Tibial nerve (tissue), 4 donors: ENCODE data around the gene CTTNBP2NL. TPM values are rescaled to one million over a fixed set of nuclear protein-coding genes. Genes with fewer than 3 reads are reported as not detected.
"Not testable (repeated sequence)": the region's sequence is repeated elsewhere in the genome, so short reads cannot be mapped to it uniquely, and the experiment has no call there.

Source experiments
- DNase-seq, 2 donors: peaks; one replicate each; pipeline ENCODE4 v3.0.0-alpha.2; 2019; ENCODE audit warnings: low spot score in 2 of 2
- H3K27ac ChIP-seq, 4 donors: fragments of 200-600 bp; sonication (generic) in 3 of 4; one replicate each; pipeline ENCODE4 v1.5.1; 2017 to 2019; ENCODE audit warnings: mild to moderate bottlenecking in 1 of 4
- H3K27me3 ChIP-seq, 2 donors: fragments of 200-600 bp; sonication (generic) in 1 of 2; one replicate each; pipeline versions ENCODE4 v1.5.1 to v1.6.0; 2017 to 2019
- H3K36me3 ChIP-seq, 3 donors: fragments of 200-600 bp; sonication (generic); one replicate each; pipeline ENCODE4 v1.5.1; 2018 to 2019
- H3K4me1 ChIP-seq, 4 donors: fragments of 200-600 bp; sonication (generic) in 3 of 4; one replicate each; pipeline ENCODE4 v1.5.1; 2017 to 2019
- H3K4me3 ChIP-seq, 4 donors: fragments of 200-600 bp; sonication (generic) in 3 of 4; one replicate each; pipeline ENCODE4 v1.5.1; 2017 to 2019; ENCODE audit warnings: mild to moderate bottlenecking in 1 of 4, moderate library complexity in 1 of 4
- H3K9me3 ChIP-seq, 4 donors: fragments of 200-600 bp; sonication (generic) in 3 of 4; one replicate each; pipeline ENCODE4 v1.5.1; 2017 to 2019
- EP300 ChIP-seq, 2 donors: sonication (generic); formaldehyde crosslinking; IDR thresholded peaks; one replicate each; pipeline ENCODE4 v1.6.1; 2017; ENCODE audit warnings: antibody characterized with exemption in 2 of 2, mild to moderate bottlenecking in 1 of 2
- POLR2A ChIP-seq, 2 donors: fragments of 450-650 bp; IDR thresholded peaks; one replicate each; pipeline ENCODE4 v1.6.1; 2017; ENCODE audit warnings: antibody characterized with exemption in 2 of 2, mild to moderate bottlenecking in 2 of 2, moderate library complexity in 2 of 2
- WGBS, 2 donors: methylation state at CpG; one replicate each; pipeline ENCODE4 v1.1.5; 2018; 5-methylcytosine and 5-hydroxymethylcytosine counted together
- total RNA-seq, 4 donors: library from RNA; depleted of rRNA; stranded (reverse); fragments of >200 nt; gene quantifications; one replicate each; pipeline ENCODE4 v1.1.0, GENCODE V29; 2016
- TF ChIP-seq, protein P1 (sequence below), 5 experiments: fragments of 200-600 bp in 3 of 5; fragments of 450-650 bp in 2 of 5; sonication (generic) in 3 of 5; IDR thresholded peaks; one replicate each; pipeline ENCODE4 v1.5.1; 2016 to 2019; ENCODE audit warnings: antibody characterized with exemption in 5 of 5, mild to moderate bottlenecking in 3 of 5, moderate library complexity in 2 of 5

The CTTNBP2NL gene
- total RNA-seq, 4 donors from 2014 or later, result 18.8 to 28.0 (median 20.8) TPM

DNA sequence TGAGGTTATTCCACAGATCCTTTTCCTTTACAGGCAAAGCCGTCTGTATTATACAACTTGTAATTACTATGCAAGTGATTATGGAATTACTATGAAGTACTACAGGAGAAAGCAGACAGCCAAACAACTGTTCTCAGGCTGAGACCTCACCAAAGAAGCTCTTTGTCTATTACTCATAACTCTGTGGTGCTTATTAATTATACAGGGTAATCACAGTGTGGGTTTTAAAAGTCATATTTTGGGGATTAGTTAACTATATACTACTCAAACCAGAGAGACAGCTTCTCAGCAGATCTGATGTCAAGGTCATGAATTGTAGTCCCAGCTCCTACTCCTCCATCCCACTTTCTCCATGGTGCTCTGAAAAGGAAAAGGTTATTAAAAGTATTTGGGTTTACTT lies 49.6 kb downstream of the CTTNBP2NL start:
- H3K27me3 ChIP-seq, result no peaks in the 10 kb centered on the region
- 35 to 51% methylated on average over 1 of the region's 1 CpG for WGBS, 2 donors
- TF ChIP-seq POLR2A (IDR thresholded peaks at IDR 0.05) (no peak), EP300 (IDR thresholded peaks at IDR 0.05) (no peak)
- TF ChIP-seq, protein P1, sequence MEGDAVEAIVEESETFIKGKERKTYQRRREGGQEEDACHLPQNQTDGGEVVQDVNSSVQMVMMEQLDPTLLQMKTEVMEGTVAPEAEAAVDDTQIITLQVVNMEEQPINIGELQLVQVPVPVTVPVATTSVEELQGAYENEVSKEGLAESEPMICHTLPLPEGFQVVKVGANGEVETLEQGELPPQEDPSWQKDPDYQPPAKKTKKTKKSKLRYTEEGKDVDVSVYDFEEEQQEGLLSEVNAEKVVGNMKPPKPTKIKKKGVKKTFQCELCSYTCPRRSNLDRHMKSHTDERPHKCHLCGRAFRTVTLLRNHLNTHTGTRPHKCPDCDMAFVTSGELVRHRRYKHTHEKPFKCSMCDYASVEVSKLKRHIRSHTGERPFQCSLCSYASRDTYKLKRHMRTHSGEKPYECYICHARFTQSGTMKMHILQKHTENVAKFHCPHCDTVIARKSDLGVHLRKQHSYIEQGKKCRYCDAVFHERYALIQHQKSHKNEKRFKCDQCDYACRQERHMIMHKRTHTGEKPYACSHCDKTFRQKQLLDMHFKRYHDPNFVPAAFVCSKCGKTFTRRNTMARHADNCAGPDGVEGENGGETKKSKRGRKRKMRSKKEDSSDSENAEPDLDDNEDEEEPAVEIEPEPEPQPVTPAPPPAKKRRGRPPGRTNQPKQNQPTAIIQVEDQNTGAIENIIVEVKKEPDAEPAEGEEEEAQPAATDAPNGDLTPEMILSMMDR (IDR thresholded peaks at IDR 0.05), result no peak
- H3K36me3 ChIP-seq, result peaks cover 0 to 16% (median 0%) of the 10 kb centered on the region in 3 donors
- peak overlapping the region in 1 of 4 donors; percentile 54 for H3K27ac ChIP-seq
- H3K9me3 ChIP-seq, result no peaks in the 10 kb centered on the region
- DNase-seq, result no peak
- peaks cover 0 to 20% (median 4%) of the 10 kb centered on the region in 4 donors for H3K4me1 ChIP-seq
- H3K4me3 ChIP-seq, result no peak overlapping the region

DNA sequence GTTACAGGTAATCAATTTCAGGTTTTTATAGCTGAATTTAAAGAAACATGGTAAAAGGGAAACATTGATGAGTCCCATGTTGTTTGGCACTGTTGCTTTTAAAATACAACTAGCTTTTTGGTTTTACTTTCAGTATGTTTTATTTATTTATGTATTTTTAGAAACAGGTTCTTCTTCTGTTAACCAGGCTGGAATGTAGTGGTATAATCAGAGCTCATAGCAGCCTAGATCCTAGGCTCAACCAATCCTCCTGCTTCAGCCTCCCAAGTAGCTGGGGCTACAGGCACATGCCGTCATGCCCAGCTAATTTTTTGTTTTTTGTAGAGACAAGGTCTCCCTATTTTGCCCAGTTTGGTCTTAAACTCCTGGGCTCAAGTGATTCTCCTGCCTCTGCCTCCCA lies 50.4 kb downstream of the CTTNBP2NL start:
- no peak for TF ChIP-seq POLR2A (IDR thresholded peaks at IDR 0.05)
- H3K9me3 ChIP-seq, result no peaks in the 10 kb centered on the region
- peaks cover 0 to 16% (median 0%) of the 10 kb centered on the region in 3 donors for H3K36me3 ChIP-seq
- H3K4me3 ChIP-seq, result no peak overlapping the region
- 94 to 100% methylated on average over 1 of the region's 1 CpG for WGBS, 2 donors
- no peak for DNase-seq
- H3K4me1 ChIP-seq, result peaks cover 0 to 25% (median 4%) of the 10 kb centered on the region in 4 donors
- H3K27me3 ChIP-seq, result no peaks in the 10 kb centered on the region
- peak overlapping the region in 2 of 4 donors; percentile 31 to 54 for H3K27ac ChIP-seq

DNA sequence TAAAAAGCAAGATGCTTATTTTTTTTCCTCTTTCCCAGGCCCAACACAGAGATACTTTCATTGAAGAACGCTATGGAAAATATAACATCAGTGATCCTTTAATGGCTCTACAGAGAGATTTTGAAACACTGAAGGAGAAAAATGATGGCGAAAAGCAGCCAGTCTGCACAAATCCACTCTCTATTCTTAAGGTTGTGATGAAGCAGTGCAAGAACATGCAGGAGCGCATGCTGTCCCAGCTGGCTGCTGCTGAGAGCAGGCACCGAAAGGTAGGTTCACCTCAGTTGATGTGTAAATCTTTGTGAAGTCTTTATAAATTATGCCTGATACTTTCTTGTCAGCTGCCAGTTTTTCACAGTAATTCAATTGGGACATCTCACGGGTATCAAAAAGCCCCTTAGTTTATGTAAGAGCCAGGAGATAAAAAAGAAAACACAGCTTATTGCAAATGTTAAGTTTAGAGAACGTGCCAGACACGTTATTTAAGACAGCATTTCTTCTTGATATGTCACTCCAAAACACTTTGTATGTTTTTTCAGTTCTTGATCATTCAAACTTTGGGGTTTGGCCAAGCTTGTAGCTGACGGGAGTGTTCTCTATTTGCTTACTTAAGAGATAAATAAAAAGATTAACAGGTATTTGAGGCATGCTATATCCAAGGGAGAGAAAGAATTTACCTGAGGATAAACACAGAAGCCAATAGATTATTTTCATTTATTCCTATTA lies 53.1 kb downstream of the CTTNBP2NL start:
- WGBS, 2 donors, result 85 to 86% methylated on average over 8 of the region's 8 CpGs
- H3K9me3 ChIP-seq, result no peaks in the 10 kb centered on the region
- peaks cover 0 to 18% (median 4%) of the 10 kb centered on the region in 4 donors for H3K4me1 ChIP-seq
- no peak for DNase-seq
- H3K4me3 ChIP-seq, result no peak overlapping the region
- H3K27me3 ChIP-seq, result no peaks in the 10 kb centered on the region
- H3K27ac ChIP-seq, result no peak overlapping the region
- peaks cover 0 to 29% (median 0%) of the 10 kb centered on the region in 3 donors for H3K36me3 ChIP-seq
- TF ChIP-seq POLR2A (IDR thresholded peaks at IDR 0.05) (no peak), EP300 (IDR thresholded peaks at IDR 0.05) (no peak)
- TF ChIP-seq, protein P1 (IDR thresholded peaks at IDR 0.05), result no peak

DNA sequence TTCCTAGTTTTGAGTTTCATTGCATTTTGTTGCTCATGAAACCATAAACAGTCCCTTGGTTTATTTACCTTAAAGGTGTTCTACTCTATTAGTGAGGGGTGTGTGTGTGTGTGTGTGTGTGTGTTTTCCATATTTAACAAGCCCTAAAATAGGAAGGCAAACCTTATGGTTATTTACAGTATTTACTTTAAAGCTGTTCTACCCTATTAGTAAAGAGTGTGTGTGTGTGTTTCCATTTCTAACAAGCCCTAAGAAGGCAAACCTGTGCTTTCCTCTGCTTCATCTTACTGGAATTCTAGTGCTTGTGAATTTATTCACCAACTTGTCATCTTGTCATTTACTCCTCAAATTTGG lies 53.6 kb downstream of the CTTNBP2NL start:
- Histone ChIP-seq H3K27me3 (no peaks in the 10 kb centered on the region), H3K27ac (no peak overlapping the region), H3K9me3 (no peaks in the 10 kb centered on the region), H3K4me3 (no peak overlapping the region), H3K36me3 (peaks cover 0 to 35% (median 0%) of the 10 kb centered on the region in 3 donors), H3K4me1 (peaks cover 0 to 18% (median 4%) of the 10 kb centered on the region in 4 donors)
- no peak for DNase-seq
- no peak for TF ChIP-seq POLR2A (IDR thresholded peaks at IDR 0.05)
- no peak for TF ChIP-seq EP300 (IDR thresholded peaks at IDR 0.05)
- TF ChIP-seq, protein P1 (IDR thresholded peaks at IDR 0.05), result no peak

DNA sequence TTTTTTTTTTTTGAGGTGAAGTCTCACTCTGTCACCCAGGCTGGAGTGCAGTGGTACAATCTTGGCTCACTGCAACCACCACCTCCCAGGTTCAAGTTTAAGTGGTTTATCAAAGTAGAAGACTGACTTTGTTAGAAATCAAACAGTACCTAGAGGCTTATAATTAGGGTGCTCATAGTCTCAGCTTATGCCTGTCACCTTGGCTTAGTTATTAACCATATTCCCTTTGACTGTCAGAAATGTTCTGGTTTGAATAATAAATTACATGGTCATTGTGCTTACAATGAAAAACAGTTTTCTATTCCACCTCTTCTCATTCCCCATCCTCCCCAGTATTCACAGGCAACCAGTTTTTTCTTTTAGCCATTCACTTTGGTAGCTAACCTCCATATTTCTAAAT lies 54.8 kb downstream of the CTTNBP2NL start:
- TF ChIP-seq, protein P1 (IDR thresholded peaks at IDR 0.05), result no peak
- no peak for TF ChIP-seq POLR2A (IDR thresholded peaks at IDR 0.05)
- Histone ChIP-seq H3K27me3 (no peaks in the 10 kb centered on the region), H3K4me1 (peaks cover 0 to 14% (median 3%) of the 10 kb centered on the region in 4 donors), H3K9me3 (no peaks in the 10 kb centered on the region), H3K36me3 (peaks cover 0 to 46% (median 0%) of the 10 kb centered on the region in 3 donors), H3K27ac (no peak overlapping the region), H3K4me3 (no peak overlapping the region)
- DNase-seq, result no peak

DNA sequence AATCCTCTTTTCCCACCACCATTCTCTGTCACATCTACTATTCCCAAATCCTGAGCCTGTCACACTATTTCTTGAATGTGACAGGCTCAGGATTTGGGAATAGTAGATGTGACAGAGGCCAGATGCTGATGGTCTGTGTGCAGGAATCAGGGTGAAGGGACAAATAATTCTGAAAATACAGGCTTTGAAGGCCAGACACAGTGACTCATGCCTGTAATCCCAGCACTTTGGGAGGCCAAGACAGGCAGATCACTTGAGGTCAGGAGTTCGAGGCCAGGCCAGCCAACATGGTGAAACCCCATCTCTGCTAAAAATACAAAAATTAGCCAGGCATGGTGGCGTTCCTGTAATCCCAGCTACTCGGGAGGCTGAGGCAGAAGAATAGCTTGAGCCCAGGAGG lies 55.3 kb downstream of the CTTNBP2NL start:
- not testable (repeated sequence) for H3K9me3 ChIP-seq, DNase-seq, H3K27ac ChIP-seq, H3K27me3 ChIP-seq, H3K4me1 ChIP-seq, H3K4me3 ChIP-seq
- WGBS, 2 donors, result 56 to 59% methylated on average over 3 of the region's 3 CpGs
- H3K36me3 ChIP-seq, result peaks cover 0 to 52% (median 4%) of the 10 kb centered on the region in 3 donors
